GM12878 (cell line): ENCODE results near the gene ICAM4. TPM values are rescaled to one million over a fixed set of nuclear protein-coding genes. Genes with fewer than 3 reads are reported as not detected.

Experiments
- ATAC-seq: fragments of 200-7000 bp; cut with Tn5 transposase; 3 replicates; pipeline ENCODE4 v1.9.1; 2020; ENCODE audit warnings: mild to moderate bottlenecking, moderate library complexity
- BruUV-seq: library from RNA; stranded (reverse); fragments of 400-500 nt; replicated peaks from 2 replicates; lab custom pipeline; 2021; lab: Mats Ljungman, UMichigan
- CTCF ChIA-PET: fragments of 300-600 bp; sonication (Branson Sonifier 250); formaldehyde crosslinking; extraction: SDS; loops from one replicate; lab custom pipeline; 2021; ENCODE audit warnings: inconsistent platforms; lab: Yijun Ruan, JAX
- POLR2A ChIA-PET: fragments of 350-600 bp; formaldehyde crosslinking; extraction: SDS; loops from one replicate; lab custom pipeline; 2021; ENCODE audit warnings: inconsistent platforms; lab: Charles Lee
- RAD21 ChIA-PET: fragments of 300-600 bp; sonication (Branson Sonifier 250); formaldehyde crosslinking; loops from one replicate; lab custom pipeline; 2023; ENCODE audit warnings: antibody characterized with exemption; ENCODE audit not compliant: unreplicated experiment; lab: Charles Lee
- SMC1A ChIA-PET: fragments of 300-600 bp; sonication (Branson Sonifier 250); formaldehyde crosslinking; loops from one replicate; lab custom pipeline; 2023; ENCODE audit not compliant: unreplicated experiment, uncharacterized antibody; lab: Charles Lee
- DNase-seq: peaks from one replicate; pipeline ENCODE4 v3.0.0-alpha.2; 2011; ENCODE audit warnings: low read depth, low spot score
- FAIRE-seq: peaks from 3 replicates; lab custom pipeline; 2011; peaks lifted over from hg19 to GRCh38; lab: Jason Lieb, UNC
- H2AFZ ChIP-seq: 2 replicates; pipeline ENCODE4 v1.6.0; 2011; ENCODE audit warnings: low read depth, low read length, control low read depth; ENCODE audit not compliant: control insufficient read depth
- H3K27ac ChIP-seq: 2 replicates; pipeline ENCODE4 v1.5.1; 2011; ENCODE audit warnings: control low read depth; ENCODE audit not compliant: control insufficient read depth, insufficient read depth
- H3K27me3 ChIP-seq, 2 experiments: replicated peaks in 1 of 2; 2 replicates each; pipeline versions ENCODE4 v1.6.0 to v1.6.1; 2011; ENCODE audit warnings: low read length in 1 of 2; ENCODE audit not compliant: control insufficient read depth in 2 of 2, insufficient read depth in 2 of 2
- H3K36me3 ChIP-seq, 2 experiments: 2 replicates each; pipeline ENCODE4 v1.5.1; 2011; ENCODE audit warnings: low read length in 1 of 2; ENCODE audit not compliant: control insufficient read depth in 2 of 2, insufficient read depth in 2 of 2
- H3K4me1 ChIP-seq: 2 replicates; pipeline ENCODE4 v1.6.1; 2011; ENCODE audit warnings: mild to moderate bottlenecking, low read length, moderate library complexity, mixed read lengths; ENCODE audit not compliant: control insufficient read depth, insufficient read depth
- H3K4me2 ChIP-seq: 2 replicates; pipeline ENCODE4 v1.6.0; 2011; ENCODE audit warnings: control low read depth; ENCODE audit not compliant: control insufficient read depth, insufficient read depth
- H3K4me3 ChIP-seq: fragments of 200-600 bp; sonication (generic); 2 replicates; pipeline ENCODE4 v1.5.1; 2016
- H3K79me2 ChIP-seq: 2 replicates; pipeline ENCODE4 v1.6.0; 2011; ENCODE audit warnings: low read length; ENCODE audit not compliant: control insufficient read depth, insufficient read depth
- H3K9ac ChIP-seq: 2 replicates; pipeline ENCODE4 v1.8.0; 2011; ENCODE audit warnings: low read length, control low read depth, mixed read lengths; ENCODE audit not compliant: control insufficient read depth, insufficient read depth
- H3K9me3 ChIP-seq: replicated peaks from 3 replicates; pipeline ENCODE4 v1.5.1; 2011; ENCODE audit warnings: mild to moderate bottlenecking, low read length; ENCODE audit not compliant: control insufficient read depth, insufficient read depth
- H4K20me1 ChIP-seq: 2 replicates; pipeline ENCODE4 v1.6.0; 2011; ENCODE audit not compliant: control insufficient read depth, insufficient read depth
- ASH2L ChIP-seq: fragments of 300-600, 200-600 bp; sonication (generic); IDR thresholded peaks from 2 replicates; pipeline ENCODE4 v1.6.1; 2017; ENCODE audit warnings: low read depth, mild to moderate bottlenecking, borderline replicate concordance
- BRCA1 ChIP-seq: IDR thresholded peaks from 2 replicates; pipeline ENCODE4 v1.6.1; 2011; ENCODE audit warnings: low read depth, low read length, improper control_type of control experiment
- CBFB ChIP-seq: IDR thresholded peaks from 2 replicates; pipeline ENCODE4 v1.6.1; 2016; ENCODE audit warnings: antibody characterized with exemption, low read depth
- HDGF ChIP-seq: fragments of 450-650 bp; IDR thresholded peaks from 2 replicates; pipeline ENCODE4 v1.6.1; 2016; ENCODE audit warnings: antibody characterized with exemption
- IKZF1 ChIP-seq: fragments of 450-650 bp; conservative IDR thresholded peaks from 2 replicates; pipeline ENCODE4 v1.6.1; 2017; ENCODE audit warnings: antibody characterized with exemption, mild to moderate bottlenecking
- MLLT1 ChIP-seq: fragments of 450-650 bp; IDR thresholded peaks from 2 replicates; pipeline ENCODE4 v1.6.1; 2016; ENCODE audit warnings: mild to moderate bottlenecking
- REST ChIP-seq: IDR thresholded peaks from 2 replicates; pipeline ENCODE4 v1.6.1; 2012; ENCODE audit warnings: mild to moderate bottlenecking, low read depth, low read length
- SMAD1 ChIP-seq: fragments of 450-650 bp; IDR thresholded peaks from 2 replicates; pipeline ENCODE4 v1.6.1; 2018; ENCODE audit warnings: mild to moderate bottlenecking, low read depth; ENCODE audit not compliant: partially characterized antibody
- SPI1 ChIP-seq: IDR thresholded peaks from 2 replicates; pipeline ENCODE4 v1.6.1; 2011; ENCODE audit warnings: low read depth, mild to moderate bottlenecking, low read length, moderate library complexity, borderline replicate concordance; ENCODE audit not compliant: insufficient read depth
- WRNIP1 ChIP-seq: IDR thresholded peaks from 2 replicates; pipeline ENCODE4 v1.6.1; 2011; ENCODE audit warnings: low read depth, low read length, improper control_type of control experiment, borderline replicate concordance
- ZNF24 ChIP-seq: fragments of 450-650 bp; IDR thresholded peaks from 2 replicates; pipeline ENCODE4 v1.6.1; 2017; ENCODE audit warnings: antibody characterized with exemption, mild to moderate bottlenecking
- WGBS: methylation state at CpG from one replicate; pipeline ENCODE4 v1.1.6; 2016; ENCODE audit warnings: low lambda C conversion rate; ENCODE audit not compliant: insufficient replicate concordance, insufficient coverage; ENCODE audit errors: missing lambda C conversion rate; 5-methylcytosine and 5-hydroxymethylcytosine counted together
- in situ Hi-C: fragments of 300-500 bp; cut with MboI; formaldehyde crosslinking; loops from 9 replicates; pipeline ENCODE4 v1.14.3; 2018; ENCODE audit warnings: mixed read lengths
- intact Hi-C: fragments of 100-400 bp; cut with micrococcal nuclease; formaldehyde crosslinking; loops from one replicate; pipeline ENCODE4 v1.14.2; 2022; ENCODE audit not compliant: unreplicated experiment
- polyA plus RNA-seq, 11 experiments: library from polyadenylated mRNA; depleted of rRNA in 4 of 11; unstranded in 6 of 11; stranded (reverse) in 5 of 11; fragments of >200 nt; fragmentation: Nextera tagmentation in 4 of 11; fragmentation: Illumina TruSeq in 1 of 11; extraction: Ambion mirVana in 4 of 11; extraction: Trizol in 1 of 11; gene quantifications; 1 replicate in 1 of 11; 2 replicates in 10 of 11; pipeline versions ENCODE4 v1.2.1 to v1.2.3, GENCODE V29; 2011 to 2016; ENCODE audit warnings: inconsistent platforms in 2 of 11, missing spikeins in 2 of 11, low read depth in 1 of 11
- total RNA-seq, 4 experiments: library from RNA; depleted of rRNA in 3 of 4; stranded (reverse); fragments of >200 nt in 3 of 4; fragmentation: Illumina TruSeq in 1 of 4; extraction: Trizol in 1 of 4; gene quantifications; 2 replicates each; pipeline versions ENCODE4 v1.2.1 to v1.2.3, GENCODE V29; 2013 to 2021
- TF ChIP-seq, protein P1 (sequence below): fragments of 450-650 bp; IDR thresholded peaks from 2 replicates; pipeline ENCODE4 v1.6.1; 2018; ENCODE audit warnings: mild to moderate bottlenecking, low read depth, moderate library complexity; ENCODE audit not compliant: partially characterized antibody

Gene ICAM4
- total and polyA plus RNA-seq, 10 of the 15 experiments (the other 5 are each of a cell fraction or from before 2014, with no cell fraction given) = 0.31 to 5.1 (median 1.7) TPM

- BruUV-seq = no TSS peak
- no peak overlapping the region for H3K4me3 ChIP-seq
- FAIRE-seq (no peak), DNase-seq (no peak), ATAC-seq (no peak)
- H3K9me3 ChIP-seq = no peaks in the 10 kb centered on the region
- ChIA-PET POLR2A (interaction anchor here (0.6 to 1.0 kb wide), 3 partner anchors 9 to 48 kb away, joined by 3 read pairs; partner anchors contain the start of genes ICAM1 and ZGLP1), CTCF (no interaction called here), RAD21 (no interaction called here), SMC1A (no interaction called here)
- no peak overlapping the region for H3K4me2 ChIP-seq
- peaks cover 5% of the 10 kb centered on the region for H3K4me1 ChIP-seq
- intact Hi-C loops (no loop called here), in situ Hi-C loops (no loop called here)
- WGBS = 92% methylated on average over 13 of the region's 13 CpGs
- no peak overlapping the region for H3K27ac ChIP-seq
- no peaks in the 10 kb centered on the region for H4K20me1 ChIP-seq
- peaks cover 6% of the 10 kb centered on the region for H3K79me2 ChIP-seq
- no peaks in the 10 kb centered on the region for H3K27me3 ChIP-seq
- H3K36me3 ChIP-seq = peaks cover 0 to 39% of the 10 kb centered on the region in 2 experiments; a peak in 3 of 4 replicates
- H3K9ac ChIP-seq = no peak overlapping the region
- H2AFZ ChIP-seq = no peak overlapping the region
- TF ChIP-seq BRCA1 = no peak
- TF ChIP-seq ASH2L = no peak
- no peak for TF ChIP-seq WRNIP1
- TF ChIP-seq ZNF24 = no peak
- no peak for TF ChIP-seq CBFB
- TF ChIP-seq REST = no peak
- TF ChIP-seq, protein P1, sequence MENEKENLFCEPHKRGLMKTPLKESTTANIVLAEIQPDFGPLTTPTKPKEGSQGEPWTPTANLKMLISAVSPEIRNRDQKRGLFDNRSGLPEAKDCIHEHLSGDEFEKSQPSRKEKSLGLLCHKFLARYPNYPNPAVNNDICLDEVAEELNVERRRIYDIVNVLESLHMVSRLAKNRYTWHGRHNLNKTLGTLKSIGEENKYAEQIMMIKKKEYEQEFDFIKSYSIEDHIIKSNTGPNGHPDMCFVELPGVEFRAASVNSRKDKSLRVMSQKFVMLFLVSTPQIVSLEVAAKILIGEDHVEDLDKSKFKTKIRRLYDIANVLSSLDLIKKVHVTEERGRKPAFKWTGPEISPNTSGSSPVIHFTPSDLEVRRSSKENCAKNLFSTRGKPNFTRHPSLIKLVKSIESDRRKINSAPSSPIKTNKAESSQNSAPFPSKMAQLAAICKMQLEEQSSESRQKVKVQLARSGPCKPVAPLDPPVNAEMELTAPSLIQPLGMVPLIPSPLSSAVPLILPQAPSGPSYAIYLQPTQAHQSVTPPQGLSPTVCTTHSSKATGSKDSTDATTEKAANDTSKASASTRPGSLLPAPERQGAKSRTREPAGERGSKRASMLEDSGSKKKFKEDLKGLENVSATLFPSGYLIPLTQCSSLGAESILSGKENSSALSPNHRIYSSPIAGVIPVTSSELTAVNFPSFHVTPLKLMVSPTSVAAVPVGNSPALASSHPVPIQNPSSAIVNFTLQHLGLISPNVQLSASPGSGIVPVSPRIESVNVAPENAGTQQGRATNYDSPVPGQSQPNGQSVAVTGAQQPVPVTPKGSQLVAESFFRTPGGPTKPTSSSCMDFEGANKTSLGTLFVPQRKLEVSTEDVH = no peak
- no peak for TF ChIP-seq SPI1
- TF ChIP-seq MLLT1 = no peak
- TF ChIP-seq SMAD1 = no peak
- TF ChIP-seq IKZF1 = no peak
- no peak for TF ChIP-seq HDGF
These were observed 32.3 kb downstream of the ICAM4 start for GRCh38 chr19:10318807-10319682.
